H1 (cell line): Measurements from ENCODE around the gene FAM50A. TPM values are rescaled to one million over a fixed set of nuclear protein-coding genes. Genes with fewer than 3 reads are reported as not detected.

Experiments used
- CBX5 ChIP-seq: fragments of 300-800, 300-1000 bp; sonication (generic); IDR thresholded peaks from 2 replicates; pipeline ENCODE4 v1.7.1; 2016; ENCODE audit warnings: antibody characterized with exemption, low read length, low read depth
- EZH2 ChIP-seq: fragments of 200-600 bp; sonication (generic); IDR thresholded peaks from 2 replicates; pipeline ENCODE4 v1.7.1; 2012; ENCODE audit warnings: low read depth, mild to moderate bottlenecking, moderate library complexity, low read length, inconsistent platforms; ENCODE audit not compliant: severe bottlenecking
- GABPA ChIP-seq: IDR thresholded peaks from 2 replicates; pipeline ENCODE4 v1.6.1; 2011; ENCODE audit warnings: mild to moderate bottlenecking, low read length, moderate library complexity, borderline replicate concordance; ENCODE audit not compliant: insufficient read depth
- polyA plus RNA-seq, 7 experiments: library from polyadenylated mRNA; depleted of rRNA in 3 of 7; stranded (reverse) in 5 of 7; unstranded in 2 of 7; fragments of >200 nt in 5 of 7; fragments of 200-250 nt in 2 of 7; gene quantifications; 1 replicate in 5 of 7; 2 replicates in 1 of 7; 4 replicates in 1 of 7; pipeline versions ENCODE4 v1.2.1 to v1.2.3, GENCODE V29; 2011 to 2013; ENCODE audit warnings: missing spikeins in 2 of 7, mixed read lengths in 2 of 7
- total RNA-seq: library from RNA; stranded (reverse); fragmentation: NEBNext Ultra II Directional; extraction: Animal tissue kit (Norgen Biotek cat#: 25700); gene quantifications from 2 replicates; pipeline ENCODE4 v1.2.1, GENCODE V29; 2021

Gene FAM50A
- total and polyA plus RNA-seq, 2 of the 8 experiments (the other 6 are each of a cell fraction or from before 2014, with no cell fraction given), result 30.7 to 48.7 TPM

DNA sequence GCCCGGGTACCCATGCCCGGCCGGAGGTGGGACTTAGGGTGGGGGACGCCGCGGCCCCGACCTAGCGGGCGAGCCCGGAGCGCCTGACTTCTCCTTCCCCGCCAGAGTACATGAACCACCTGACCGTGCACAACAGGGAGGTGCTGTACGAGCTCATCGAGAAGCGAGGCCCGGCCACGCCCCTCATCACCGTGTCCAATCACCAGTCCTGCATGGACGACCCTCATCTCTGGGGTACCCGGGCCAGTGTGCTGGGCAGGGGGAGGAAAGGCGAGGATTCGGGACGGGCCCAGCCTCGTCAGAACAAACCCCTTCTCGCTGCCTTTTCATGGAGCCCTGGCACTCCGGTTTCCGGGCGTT, 32.0 kb upstream of the FAM50A start (continued):
- TF ChIP-seq EZH2 (no peak), GABPA (no peak), CBX5 (no peak)
